Nucleus accumbens (tissue), 56 donors: ENCODE measurements around the gene TFCP2.

Experiments
- DNase-seq, 56 donors: peaks; one replicate each; lab custom pipeline; 2025; lab: John Stamatoyannopoulos, UW

Gene TFCP2

GRCh38 chr12:51198568-51199365 is 25.8 kb upstream of the TFCP2 start:
- peak in 1 of 56 donors; percentile 26 for DNase-seq

- DNase-seq = peak in 1 of 56 donors; percentile 26
These were observed 25.0 kb upstream of the TFCP2 start for GRCh38 chr12:51197736-51198567.

DNA sequence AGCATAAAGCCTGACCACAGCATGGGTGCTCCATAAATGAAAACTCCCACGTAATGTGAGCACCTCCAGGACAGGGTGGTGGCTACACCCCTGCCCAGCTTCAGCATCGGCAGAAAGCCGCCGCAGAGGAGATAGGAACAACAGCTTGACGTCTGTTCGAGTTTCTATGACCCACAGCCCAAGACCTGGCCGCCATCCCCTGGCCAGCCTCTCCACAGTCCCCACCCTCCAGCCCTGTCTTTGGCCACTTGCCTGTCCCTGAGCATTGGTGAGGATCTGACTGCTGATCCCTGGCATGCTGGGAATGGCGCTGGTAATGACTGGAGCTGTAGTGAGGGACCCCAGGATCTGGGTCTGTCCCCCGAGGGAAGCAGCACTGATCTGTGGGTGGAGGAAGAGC is 23.6 kb upstream of the TFCP2 start:
- peak in 1 of 56 donors; percentile 6 for DNase-seq

DNA sequence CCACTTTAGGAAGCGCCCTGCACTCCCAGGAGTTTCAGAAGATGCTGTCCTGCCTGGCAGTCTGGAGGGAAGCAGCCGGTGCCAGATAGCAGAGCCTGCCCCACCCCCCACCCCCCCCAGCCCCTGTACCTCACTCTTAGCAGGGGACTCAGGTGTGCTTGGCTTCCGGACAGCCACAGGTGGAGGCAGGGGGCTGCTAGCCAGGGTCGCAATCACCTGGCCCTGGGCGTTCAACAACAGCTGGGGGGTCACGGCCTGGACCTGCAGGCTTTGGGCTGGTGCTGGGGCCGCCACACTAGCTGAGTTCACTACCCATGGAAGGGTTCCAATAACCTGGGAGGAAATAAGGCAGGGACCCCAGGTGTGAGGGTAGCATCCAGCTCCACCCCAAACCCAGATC is 22.9 kb upstream of the TFCP2 start:
- DNase-seq = no peak

DNA sequence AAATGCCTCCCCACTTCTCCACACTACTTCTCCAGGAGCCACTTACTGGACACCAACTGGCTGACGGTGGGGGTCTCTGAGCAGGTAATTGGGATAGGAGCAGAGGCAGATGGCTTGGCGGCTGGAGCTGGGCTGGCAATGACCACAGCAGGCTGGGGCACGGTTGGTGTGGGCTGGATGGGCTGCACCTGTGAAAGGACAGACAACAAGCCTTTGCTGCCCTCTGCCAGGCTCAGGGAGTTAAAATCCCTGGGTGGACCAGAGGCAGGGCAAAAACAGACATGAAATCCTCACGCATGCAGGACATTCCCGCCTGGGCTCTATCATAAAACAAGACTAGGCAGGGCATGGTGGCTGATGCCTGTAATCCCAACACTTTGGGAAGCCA is 19.3 kb upstream of the TFCP2 start:
- no peak for DNase-seq

- no peak for DNase-seq
These were observed 18.8 kb upstream of the TFCP2 start for GRCh38 chr12:51191516-51192283.

DNA sequence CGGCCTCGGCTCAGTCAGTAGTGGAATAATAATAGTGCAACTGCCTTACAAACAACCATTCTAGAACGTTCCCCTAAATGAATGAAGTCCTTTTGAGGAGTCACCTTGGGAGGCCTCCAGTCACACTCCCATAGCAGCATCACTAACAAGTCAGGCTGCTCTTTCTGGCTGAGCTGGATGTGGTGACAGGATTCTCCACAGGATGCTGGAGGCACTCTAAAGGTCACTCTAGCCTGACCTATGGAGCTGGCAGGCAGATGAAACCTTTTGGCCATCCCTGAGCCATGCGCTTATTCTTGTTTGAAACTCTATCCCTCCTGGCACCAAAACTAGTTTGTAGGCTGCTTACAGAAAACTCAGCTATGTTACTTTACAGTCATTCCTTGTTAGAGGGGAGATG is 17.9 kb upstream of the TFCP2 start:
- no peak for DNase-seq

- DNase-seq = no peak
These were observed 16.9 kb upstream of the TFCP2 start for GRCh38 chr12:51189790-51190355.

DNA sequence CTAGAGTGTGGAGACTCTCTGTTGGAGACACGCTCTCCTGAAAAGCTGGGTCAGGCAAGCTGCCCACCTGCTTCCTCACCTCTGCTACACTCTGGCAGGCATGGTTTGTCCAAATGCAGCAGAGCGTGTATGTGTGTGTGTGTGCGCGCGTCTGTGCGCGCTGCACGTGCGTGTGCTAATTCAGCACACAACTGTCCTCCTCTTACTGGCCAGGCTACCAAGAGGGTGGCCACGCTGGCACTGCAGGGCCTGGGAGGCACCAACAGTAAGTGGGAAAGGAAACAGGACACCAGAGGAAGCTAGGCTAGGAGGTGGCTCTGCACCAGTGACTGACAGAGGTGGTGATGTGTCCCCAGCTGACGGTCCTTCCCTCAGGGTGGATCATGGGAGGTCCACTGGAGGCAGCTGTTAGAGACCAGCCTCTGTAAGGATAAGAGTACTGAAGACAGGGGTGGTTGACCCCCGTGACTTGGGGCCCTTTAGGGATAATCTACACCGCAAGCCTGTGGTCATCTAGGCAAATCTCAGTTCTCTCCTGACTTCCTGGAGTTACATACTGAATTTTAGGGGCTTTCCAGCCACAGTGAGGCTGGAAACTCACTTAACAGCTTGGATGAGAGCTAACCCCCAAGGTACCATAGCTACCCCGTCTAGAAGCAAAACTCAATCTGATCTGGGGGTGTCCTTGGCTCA is 15.6 kb upstream of the TFCP2 start:
- DNase-seq = no peak

DNA sequence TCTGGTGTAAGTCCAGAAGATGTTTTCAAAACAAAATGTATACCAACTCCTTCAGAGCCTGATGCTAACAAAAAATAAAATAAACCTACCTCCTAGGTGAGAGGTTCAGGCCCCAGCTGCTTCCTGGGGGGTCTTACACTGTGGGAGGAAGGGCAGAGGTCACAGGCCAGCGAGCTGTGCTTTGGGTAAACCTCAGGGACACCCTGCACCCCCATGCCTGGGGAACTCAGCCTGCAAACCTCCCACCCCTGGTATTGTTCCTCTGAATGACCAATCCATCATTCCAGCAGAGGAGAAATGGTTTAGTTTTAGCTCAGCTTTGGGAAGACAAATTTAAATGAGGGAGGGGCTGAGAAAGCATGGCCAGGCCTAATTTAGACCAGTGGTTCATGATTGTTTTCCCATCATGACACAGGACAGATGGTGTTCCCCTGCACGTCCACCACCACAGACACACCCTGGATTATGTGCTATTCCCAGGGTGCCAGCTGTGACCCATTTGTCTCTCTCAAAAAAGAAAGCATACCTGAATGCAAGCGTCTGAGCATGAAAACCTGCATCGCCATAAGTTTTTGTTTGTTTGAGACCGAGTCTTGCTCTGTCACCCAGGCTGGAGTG is 14.5 kb upstream of the TFCP2 start:
- DNase-seq = no peak

GRCh38 chr12:51186465-51187085 is 13.6 kb upstream of the TFCP2 start:
- DNase-seq = no peak

- no peak for DNase-seq
These were observed 12.3 kb upstream of the TFCP2 start for GRCh38 chr12:51185171-51185717.

- DNase-seq = peak in 24 of 56 donors; percentile 2 to 60 (median 24)
These were observed 10.9 kb upstream of the TFCP2 start for GRCh38 chr12:51183816-51184215.

- DNase-seq = no peak
These were observed 10.4 kb upstream of the TFCP2 start for GRCh38 chr12:51183349-51183748.

DNA sequence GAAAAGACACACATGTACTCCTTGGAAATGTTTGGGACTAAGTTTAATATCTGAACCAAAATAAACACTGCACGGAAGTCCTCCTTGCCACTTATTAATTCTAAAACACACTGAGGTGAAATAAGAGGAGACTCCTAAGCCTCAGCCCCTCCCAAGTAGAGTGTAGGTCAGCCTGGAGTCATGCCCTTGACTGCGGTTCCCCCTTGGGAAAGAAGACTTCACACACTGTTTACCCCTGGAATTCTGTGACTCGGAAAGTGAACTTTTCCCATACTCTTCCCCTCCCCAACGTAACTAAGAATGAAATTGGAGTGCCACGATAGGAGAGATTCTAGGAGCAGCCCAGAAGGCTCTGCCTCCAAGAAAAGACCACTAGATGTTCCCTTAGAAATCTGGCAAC is 8.6 kb upstream of the TFCP2 start:
- DNase-seq = no peak

DNA sequence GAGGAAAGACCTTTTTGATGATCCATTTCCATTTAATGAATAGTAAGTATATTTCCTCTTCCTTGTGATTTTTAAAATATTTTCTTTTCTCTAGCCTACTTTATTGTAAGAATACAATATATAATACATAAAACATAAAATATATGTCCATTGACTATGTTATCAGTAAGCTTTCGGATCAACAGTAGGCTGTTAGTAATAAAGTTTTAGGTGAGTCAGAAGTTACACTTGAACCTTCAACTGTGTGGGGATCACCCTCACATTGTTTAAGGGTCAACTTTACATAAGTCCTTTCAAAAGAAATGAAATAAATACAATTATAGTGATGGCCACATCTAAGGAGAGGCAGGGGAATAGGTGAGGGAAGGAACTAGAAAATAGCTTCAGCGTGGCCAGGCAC is 5.0 kb upstream of the TFCP2 start:
- DNase-seq = no peak

- no peak for DNase-seq
These were observed 1.6 kb upstream of the TFCP2 start for GRCh38 chr12:51174501-51174900.

DNA sequence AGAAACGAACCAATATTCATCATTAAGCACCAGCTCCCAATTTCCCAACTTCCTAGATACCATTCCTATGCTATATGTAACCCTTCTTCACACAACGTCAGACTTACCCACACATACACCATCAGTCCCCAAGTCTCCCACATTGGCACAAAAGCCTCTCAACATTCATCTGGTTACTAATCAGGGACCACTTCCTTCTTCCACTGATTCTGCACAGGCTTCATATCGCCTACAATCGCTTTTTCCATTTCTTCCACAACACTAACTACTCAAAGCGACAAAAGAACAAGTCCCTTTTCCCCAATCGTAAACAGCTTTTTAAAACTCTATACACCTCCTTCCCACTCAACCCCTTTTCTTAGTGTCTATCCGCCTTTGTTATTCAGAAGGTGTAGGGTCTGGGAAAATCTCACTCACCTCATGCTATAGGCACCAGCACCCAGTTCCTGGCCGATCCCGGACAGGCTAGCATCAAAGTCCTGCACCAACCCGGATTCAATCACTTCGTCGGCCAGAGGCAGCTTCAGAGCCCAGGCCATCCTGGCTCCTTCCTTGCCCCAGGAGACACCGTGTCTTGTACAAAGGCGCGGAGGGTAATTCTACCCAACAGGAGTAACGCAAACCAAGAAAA is 936 bp downstream of the TFCP2 start:
- peak in 3 of 56 donors; percentile 28 to 50 (median 36) for DNase-seq
